K562 (cell line): ENCODE data around the gene SYK. TPM values are rescaled to one million over a fixed set of nuclear protein-coding genes. Genes with fewer than 3 reads are reported as not detected.

Experiments
- ATAC-seq: fragments of 200-7000 bp; cut with Tn5 transposase; 3 replicates; pipeline ENCODE4 v1.9.1; 2020; ENCODE audit warnings: moderate library complexity
- BruUV-seq: library from RNA; stranded (reverse); fragments of 400-500 nt; replicated peaks from 2 replicates; lab custom pipeline; 2021; lab: Mats Ljungman, UMichigan
- CTCF ChIA-PET: fragments of 300-600 bp; formaldehyde crosslinking; extraction: SDS; loops from one replicate; lab custom pipeline; 2021; ENCODE audit warnings: low intra/inter-chr PET ratio; lab: Yijun Ruan, JAX
- POLR2A ChIA-PET: fragments of 300-600, 350-650 bp; sonication (Branson Sonifier 250); formaldehyde crosslinking; extraction: SDS; loops from one replicate; lab custom pipeline; 2021; ENCODE audit warnings: antibody characterized with exemption, inconsistent platforms; lab: Yijun Ruan, JAX
- DNase-seq, 4 experiments: peaks; one replicate each; pipeline versions ENCODE4 v3.0.0 to v3.0.0-alpha.2; 2011 to 2018; ENCODE audit warnings: low spot score in 3 of 4, mixed read lengths in 3 of 4; ENCODE audit errors: extremely low read depth in 1 of 4
- FAIRE-seq: peaks from 2 replicates; lab custom pipeline; 2011; peaks lifted over from hg19 to GRCh38; lab: Jason Lieb, UNC
- H2AFZ ChIP-seq: 2 replicates; pipeline ENCODE4 v1.6.0; 2011; ENCODE audit warnings: low read depth, low read length, control low read depth, inconsistent platforms
- H3K27ac ChIP-seq: fragments of 200-600 bp; 3 replicates; pipeline ENCODE4 v1.8.0; 2011; ENCODE audit warnings: low read depth, mild to moderate bottlenecking, control low read depth, inconsistent platforms, low read length, moderate library complexity, mixed read lengths; ENCODE audit errors: extremely low read depth
- H3K27me3 ChIP-seq, 2 experiments: fragments of 300-600 bp in 1 of 2; 2 replicates in 1 of 2; 3 replicates in 1 of 2; pipeline versions ENCODE4 v1.6.0 to v1.8.0; 2011; ENCODE audit warnings: inconsistent platforms in 2 of 2, low read length in 2 of 2, mild to moderate bottlenecking in 1 of 2, mixed read lengths in 1 of 2, moderate library complexity in 1 of 2; ENCODE audit not compliant: control insufficient read depth in 2 of 2, insufficient read depth in 2 of 2
- H3K36me3 ChIP-seq: fragments of 300-600 bp; 3 replicates; pipeline ENCODE4 v1.8.0; 2011; ENCODE audit warnings: mild to moderate bottlenecking, low read length, inconsistent platforms; ENCODE audit not compliant: control insufficient read depth, insufficient read depth
- H3K4me1 ChIP-seq, 2 experiments: fragments of 200-600 bp in 1 of 2; replicated peaks in 1 of 2; 2 replicates in 1 of 2; 3 replicates in 1 of 2; pipeline versions ENCODE4 v1.5.1 to v1.8.0; 2011; ENCODE audit warnings: inconsistent platforms in 2 of 2, low read length in 2 of 2, mild to moderate bottlenecking in 1 of 2, mixed read lengths in 1 of 2, moderate library complexity in 1 of 2; ENCODE audit not compliant: control insufficient read depth in 2 of 2, insufficient read depth in 2 of 2
- H3K4me2 ChIP-seq: 2 replicates; pipeline ENCODE4 v1.6.1; 2011; ENCODE audit warnings: low read length, control low read depth, inconsistent platforms, mixed read lengths; ENCODE audit not compliant: insufficient read depth
- H3K4me3 ChIP-seq: fragments of 200-600 bp; sonication (generic), shearing (Covaris generic); 2 replicates; pipeline ENCODE4 v1.5.1; 2016; ENCODE audit warnings: control low read depth, inconsistent platforms
- H3K79me2 ChIP-seq: fragments of 200-600 bp; 3 replicates; pipeline ENCODE4 v1.8.0; 2011; ENCODE audit warnings: low read length, inconsistent platforms; ENCODE audit not compliant: control insufficient read depth, insufficient read depth
- H3K9ac ChIP-seq, 2 experiments: 2 replicates each; pipeline versions ENCODE4 v1.6.0 to v1.6.1; 2011; ENCODE audit warnings: low read depth in 2 of 2, low read length in 2 of 2, control low read depth in 1 of 2, inconsistent platforms in 1 of 2, mild to moderate bottlenecking in 1 of 2, mixed read lengths in 1 of 2; ENCODE audit not compliant: insufficient read depth in 1 of 2
- H3K9me1 ChIP-seq: one replicate; pipeline ENCODE4 v1.6.0; 2011; ENCODE audit warnings: inconsistent platforms, mild to moderate bottlenecking, low read length, moderate library complexity; ENCODE audit not compliant: control insufficient read depth, insufficient read depth
- H3K9me3 ChIP-seq: replicated peaks from 2 replicates; pipeline ENCODE4 v1.5.1; 2011; ENCODE audit warnings: low read depth, low read length, inconsistent platforms; ENCODE audit not compliant: control insufficient read depth, insufficient read depth
- H4K20me1 ChIP-seq: replicated peaks from 2 replicates; pipeline ENCODE4 v1.6.1; 2011; ENCODE audit warnings: low read length, inconsistent platforms, mixed read lengths; ENCODE audit not compliant: control insufficient read depth, insufficient read depth
- ARID3B ChIP-seq: fragments of 250-450 bp; sonication (Bioruptor Pico); IDR thresholded peaks from 2 replicates; pipeline ENCODE4 v1.4.0; 2020; ENCODE audit warnings: borderline replicate concordance
- BRD4 ChIP-seq: fragments of 200-600 bp; sonication (generic); IDR thresholded peaks from 2 replicates; pipeline ENCODE4 v1.6.1; 2017; ENCODE audit warnings: inconsistent platforms
- BRD9 ChIP-seq: fragments of 450-650 bp; IDR thresholded peaks from 2 replicates; pipeline ENCODE4 v1.6.1; 2018; ENCODE audit warnings: low read depth; ENCODE audit not compliant: partially characterized antibody
- C11orf30 ChIP-seq: fragments of 450-650 bp; IDR thresholded peaks from 2 replicates; pipeline ENCODE4 v1.6.1; 2016; ENCODE audit warnings: low read depth, mild to moderate bottlenecking
- GATAD2A ChIP-seq: fragments of 450-650 bp; IDR thresholded peaks from 2 replicates; pipeline ENCODE4 v1.6.1; 2017
- HDAC8 ChIP-seq: fragments of 450-650 bp; IDR thresholded peaks from 2 replicates; pipeline ENCODE4 v1.6.1; 2016; ENCODE audit warnings: mild to moderate bottlenecking, missing genetic modification characterization, moderate library complexity, missing compliant biosample characterization
- MTA3 ChIP-seq: fragments of 450-650 bp; formaldehyde crosslinking; IDR thresholded peaks from 2 replicates; pipeline ENCODE4 v1.6.1; 2017; ENCODE audit warnings: mild to moderate bottlenecking, borderline replicate concordance
- POLR2G ChIP-seq: fragments of 200-400 bp; formaldehyde crosslinking; IDR thresholded peaks from 2 replicates; pipeline ENCODE4 v1.6.1; 2017; ENCODE audit warnings: low read depth, mild to moderate bottlenecking, antibody characterized with exemption, low read length, moderate library complexity
- SLC30A9 ChIP-seq: fragments of 250-450 bp; sonication (Bioruptor Pico); IDR thresholded peaks from 2 replicates; pipeline ENCODE4 v1.8.0; 2022; ENCODE audit warnings: mild to moderate bottlenecking, moderate library complexity
- TEAD2 ChIP-seq: fragments of 450-650 bp; IDR thresholded peaks from 2 replicates; pipeline ENCODE4 v1.6.1; 2016; ENCODE audit warnings: missing genetic modification characterization, control low read depth, missing compliant biosample characterization
- ZNF124 ChIP-seq: sonication (generic); formaldehyde crosslinking; IDR thresholded peaks from 2 replicates; pipeline ENCODE4 v1.8.1; 2022; ENCODE audit warnings: missing genetic modification reagents
- ZNF75A ChIP-seq: fragments of 450-650 bp; formaldehyde crosslinking; IDR thresholded peaks from 2 replicates; pipeline ENCODE4 v1.4.0; 2020; ENCODE audit warnings: mild to moderate bottlenecking
- ZSCAN29 ChIP-seq: fragments of 450-650 bp; IDR thresholded peaks from 2 replicates; pipeline ENCODE4 v1.6.1; 2017
- WGBS: fragments of 100-300 bp; shearing (Covaris generic); methylation state at CpG from one replicate; pipeline ENCODE4 v1.1.6; 2016; ENCODE audit warnings: low coverage, mixed read lengths; ENCODE audit not compliant: insufficient coverage; ENCODE audit errors: missing lambda C conversion rate; 5-methylcytosine and 5-hydroxymethylcytosine counted together
- in situ Hi-C: fragments of 300-500 bp; cut with MboI; formaldehyde crosslinking; loops from 4 replicates; pipeline ENCODE4 v1.15.0; 2018; ENCODE audit warnings: inconsistent platforms, mixed read lengths
- intact Hi-C: fragments of 100-400 bp; cut with micrococcal nuclease; formaldehyde crosslinking; loops from 2 replicates; pipeline ENCODE4 v1.14.2; 2022
- polyA plus RNA-seq, 8 experiments: library from polyadenylated mRNA; depleted of rRNA in 4 of 8; stranded (reverse) in 5 of 8; unstranded in 3 of 8; fragments of >200 nt; fragmentation: Nextera tagmentation in 2 of 8; fragmentation: Illumina TruSeq in 1 of 8; extraction: Ambion mirVana in 2 of 8; extraction: Trizol in 1 of 8; gene quantifications; 2 replicates each; pipeline versions ENCODE4 v1.2.1 to v1.2.3, GENCODE V29; 2011 to 2014; ENCODE audit warnings: inconsistent platforms in 1 of 8, missing spikeins in 1 of 8
- total RNA-seq, 7 experiments: library from RNA; depleted of rRNA in 6 of 7; stranded (reverse); fragments of >200 nt in 6 of 7; fragmentation: Illumina TruSeq in 2 of 7; extraction: Trizol in 2 of 7; gene quantifications; 2 replicates each; pipeline versions ENCODE4 v1.2.1 to v1.2.3, GENCODE V29; 2011 to 2021; ENCODE audit warnings: low replicate concordance in 1 of 7
- TF ChIP-seq, protein P1 (sequence below): sonication (generic); formaldehyde crosslinking; IDR thresholded peaks from 2 replicates; pipeline ENCODE4 v1.8.0; 2022; ENCODE audit warnings: mild to moderate bottlenecking, missing genetic modification reagents, borderline replicate concordance
- TF ChIP-seq, protein P2 (sequence below): sonication (generic); formaldehyde crosslinking; IDR thresholded peaks from 2 replicates; pipeline ENCODE4 v1.5.0; 2020; ENCODE audit warnings: missing genetic modification reagents

Gene SYK
- total and polyA plus RNA-seq, 9 of the 15 experiments (the other 6 are each of a cell fraction or from before 2014, with no cell fraction given) = 3.9 to 32.7 (median 16.7) TPM

DNA sequence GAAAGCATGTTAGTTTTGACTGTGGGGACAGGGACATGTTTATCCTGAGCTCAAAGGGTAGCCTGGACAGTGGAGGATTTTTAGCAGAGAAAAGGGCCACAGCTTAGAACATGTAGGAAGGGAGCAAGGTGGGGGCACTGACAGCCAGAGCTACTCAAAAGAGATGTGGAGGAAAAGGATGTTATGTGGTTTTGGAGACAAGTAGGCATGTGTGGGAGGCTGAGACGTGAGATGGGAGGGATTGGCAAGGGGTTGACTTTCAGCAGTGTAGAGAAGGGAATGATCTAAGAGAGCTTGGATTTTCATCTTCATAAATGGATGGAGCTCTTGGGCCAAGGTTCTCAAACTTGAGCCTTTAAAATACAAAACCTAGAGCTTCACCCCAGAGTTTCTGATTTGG lies 24.0 kb downstream of the SYK start:
- Histone ChIP-seq H3K9me3 (no peaks in the 10 kb centered on the region; the same call in 1 of the 2 replicates), H3K9ac (no peak overlapping the region), H3K79me2 (no peaks in the 10 kb centered on the region; the same call in 2 of the 3 replicates), H3K4me2 (no peak overlapping the region), H3K9me1 (no peaks in the 10 kb centered on the region), H4K20me1 (no peaks in the 10 kb centered on the region), H3K4me3 (no peak overlapping the region), H3K27ac (no peak overlapping the region), H3K27me3 (no peaks in the 10 kb centered on the region), H2AFZ (no peak overlapping the region), H3K4me1 (no peaks in the 10 kb centered on the region), H3K36me3 (peaks cover 9% of the 10 kb centered on the region; the same call in 2 of the 3 replicates)
- ATAC-seq (no peak), FAIRE-seq (no peak), DNase-seq (no peak)
- TF ChIP-seq ZNF124 (CRISPR knock-in tag) = no peak
- TF ChIP-seq, protein P1, sequence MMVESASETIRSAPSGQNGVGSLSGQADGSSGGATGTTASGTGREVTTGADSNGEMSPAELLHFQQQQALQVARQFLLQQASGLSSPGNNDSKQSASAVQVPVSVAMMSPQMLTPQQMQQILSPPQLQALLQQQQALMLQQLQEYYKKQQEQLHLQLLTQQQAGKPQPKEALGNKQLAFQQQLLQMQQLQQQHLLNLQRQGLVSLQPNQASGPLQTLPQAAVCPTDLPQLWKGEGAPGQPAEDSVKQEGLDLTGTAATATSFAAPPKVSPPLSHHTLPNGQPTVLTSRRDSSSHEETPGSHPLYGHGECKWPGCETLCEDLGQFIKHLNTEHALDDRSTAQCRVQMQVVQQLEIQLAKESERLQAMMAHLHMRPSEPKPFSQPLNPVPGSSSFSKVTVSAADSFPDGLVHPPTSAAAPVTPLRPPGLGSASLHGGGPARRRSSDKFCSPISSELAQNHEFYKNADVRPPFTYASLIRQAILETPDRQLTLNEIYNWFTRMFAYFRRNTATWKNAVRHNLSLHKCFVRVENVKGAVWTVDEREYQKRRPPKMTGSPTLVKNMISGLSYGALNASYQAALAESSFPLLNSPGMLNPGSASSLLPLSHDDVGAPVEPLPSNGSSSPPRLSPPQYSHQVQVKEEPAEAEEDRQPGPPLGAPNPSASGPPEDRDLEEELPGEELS (CRISPR knock-in tag) = no peak
- no peak for TF ChIP-seq ZSCAN29
- no peak for TF ChIP-seq POLR2G
- TF ChIP-seq TEAD2 = no peak
- TF ChIP-seq GATAD2A = no peak
- TF ChIP-seq ARID3B (CRISPR knock-in tag) = no peak
- TF ChIP-seq, protein P2, sequence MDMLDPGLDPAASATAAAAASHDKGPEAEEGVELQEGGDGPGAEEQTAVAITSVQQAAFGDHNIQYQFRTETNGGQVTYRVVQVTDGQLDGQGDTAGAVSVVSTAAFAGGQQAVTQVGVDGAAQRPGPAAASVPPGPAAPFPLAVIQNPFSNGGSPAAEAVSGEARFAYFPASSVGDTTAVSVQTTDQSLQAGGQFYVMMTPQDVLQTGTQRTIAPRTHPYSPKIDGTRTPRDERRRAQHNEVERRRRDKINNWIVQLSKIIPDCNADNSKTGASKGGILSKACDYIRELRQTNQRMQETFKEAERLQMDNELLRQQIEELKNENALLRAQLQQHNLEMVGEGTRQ (CRISPR knock-in tag) = no peak
- TF ChIP-seq HDAC8 (tag) = no peak
- TF ChIP-seq BRD9 = no peak
- no peak for TF ChIP-seq SLC30A9 (CRISPR knock-in tag)
- no peak for TF ChIP-seq C11orf30
- TF ChIP-seq MTA3 = no peak
- no peak for TF ChIP-seq BRD4
- TF ChIP-seq ZNF75A (CRISPR knock-in tag) = no peak
- intact Hi-C loops (no loop called here), in situ Hi-C loops (no loop called here)
- WGBS = 50% methylated on average over 1 of the region's 1 CpG
- no TSS peak for BruUV-seq
- POLR2A ChIA-PET = interaction anchor here (0.7 to 1.1 kb wide), 3 partner anchors 10 to 34 kb away, joined by 3 to 5 read pairs (median 3); no protein-coding TSS in a partner anchor
- CTCF ChIA-PET = no interaction called here
